Tibial nerve (tissue), 4 donors: ENCODE results near the gene MSGN1.

Experiments
- CTCF ChIP-seq, 5 experiments: fragments of 200-600 bp in 3 of 5; fragments of 450-650 bp in 2 of 5; sonication (generic) in 3 of 5; IDR thresholded peaks; one replicate each; pipeline ENCODE4 v1.5.1; 2016 to 2019; ENCODE audit warnings: antibody characterized with exemption in 5 of 5, mild to moderate bottlenecking in 3 of 5, moderate library complexity in 2 of 5
- EP300 ChIP-seq, 2 donors: sonication (generic); formaldehyde crosslinking; IDR thresholded peaks; one replicate each; pipeline ENCODE4 v1.6.1; 2017; ENCODE audit warnings: antibody characterized with exemption in 2 of 2, mild to moderate bottlenecking in 1 of 2

- TF ChIP-seq CTCF (IDR thresholded peaks at IDR 0.05), result no peak
- TF ChIP-seq EP300 (IDR thresholded peaks at IDR 0.05), result no peak
Measured at GRCh38 chr2:17771956-17772355, 44.3 kb upstream of the MSGN1 start.
